ENCODE data around the gene LTO1. TPM values are rescaled to one million over a fixed set of nuclear protein-coding genes. Genes with fewer than 3 reads are reported as not detected.

Gene LTO1
- total and polyA plus RNA-seq, 2 of the 13 experiments (the other 11 are each of a cell fraction or from before 2014, with no cell fraction given), result 11.8 to 15.0 TPM

GRCh38 chr11:69642913-69643632 is 32.1 kb downstream of the LTO1 start (continued):
- TF ChIP-seq ESRRA (CRISPR knock-in tag; IDR thresholded peaks at IDR 0.05; ENCODE audit: low read depth), result peak; percentile 49; the same call in 1 of the 2 replicates
- TF ChIP-seq EEA1 (CRISPR knock-in tag; IDR thresholded peaks at IDR 0.05; ENCODE audit: borderline replicate concordance), result no peak; the same call in 1 of the 2 replicates
- peak; percentile 47; the same call in 1 of the 2 replicates for TF ChIP-seq ZNF724P (CRISPR knock-in tag; IDR thresholded peaks at IDR 0.05; ENCODE audit: borderline replicate concordance)
- TF ChIP-seq ZNF501 (CRISPR knock-in tag; IDR thresholded peaks at IDR 0.05), result peak; percentile 31; the same call in 1 of the 2 replicates
- TF ChIP-seq MLXIP (CRISPR knock-in tag; IDR thresholded peaks at IDR 0.05; ENCODE audit: borderline replicate concordance), result no peak
- peak; percentile 37; the same call in 1 of the 2 replicates for TF ChIP-seq CHCHD3 (CRISPR knock-in tag; IDR thresholded peaks at IDR 0.05)
- TF ChIP-seq MIXL1 (CRISPR knock-in tag; IDR thresholded peaks at IDR 0.05), result no peak
- no peak for TF ChIP-seq ZFP90 (CRISPR knock-in tag; IDR thresholded peaks at IDR 0.05; ENCODE audit: borderline replicate concordance)
- peak; percentile 53; the same call in 1 of the 2 replicates for TF ChIP-seq GABPB1 (CRISPR knock-in tag; IDR thresholded peaks at IDR 0.05)
- peak; percentile 53; the same call in 1 of the 2 replicates for TF ChIP-seq IRF2 (CRISPR knock-in tag; IDR thresholded peaks at IDR 0.05)
- TF ChIP-seq AKAP8 (CRISPR knock-in tag; IDR thresholded peaks at IDR 0.05), result peak; percentile 91; the same call in 1 of the 2 replicates
- TF ChIP-seq AGO2 (optimal IDR thresholded peaks at IDR 0.05; ENCODE audit: low read depth, low read length), result peak; percentile 64
- TF ChIP-seq UBTF (CRISPR knock-in tag; IDR thresholded peaks at IDR 0.05), result peak; percentile 67; the same call in 1 of the 2 replicates
- no peak for TF ChIP-seq SOX6 (IDR thresholded peaks at IDR 0.05)
- peak; percentile 9; the same call in 1 of the 2 replicates for TF ChIP-seq SOX6 (CRISPR knock-in tag; IDR thresholded peaks at IDR 0.05)
- TF ChIP-seq RAD21 (CRISPR knock-in tag; IDR thresholded peaks at IDR 0.05), result peak; percentile 98
- TF ChIP-seq NFKBIZ (CRISPR knock-in tag; IDR thresholded peaks at IDR 0.05), result no peak
- no peak for TF ChIP-seq ZNF761 (CRISPR knock-in tag; conservative IDR thresholded peaks at IDR 0.05)
- no peak for TF ChIP-seq ZNF335 (CRISPR knock-in tag; IDR thresholded peaks at IDR 0.05)
- 0 out of 2 replicates have a peak, but pooled peaks have one; percentile 8 for TF ChIP-seq ZNF629 (CRISPR knock-in tag; conservative IDR thresholded peaks at IDR 0.05)
- TF ChIP-seq TFDP1 (CRISPR knock-in tag; IDR thresholded peaks at IDR 0.05; ENCODE audit: borderline replicate concordance), result peak; percentile 82; the same call in 1 of the 2 replicates
- TF ChIP-seq SNRNP70 (IDR thresholded peaks at IDR 0.05; ENCODE audit: low read depth, low read length), result no peak
- no peak for TF ChIP-seq LCORL (IDR thresholded peaks at IDR 0.05)
- TF ChIP-seq LCORL (CRISPR knock-in tag; IDR thresholded peaks at IDR 0.05), result peak; percentile 76
- no peak for TF ChIP-seq MAZ (IDR thresholded peaks at IDR 0.05; ENCODE audit: borderline replicate concordance, low read depth, low read length)
- peak; percentile 86 for TF ChIP-seq MAZ (CRISPR knock-in tag; IDR thresholded peaks at IDR 0.05; ENCODE audit: low read depth)

Measured in HepG2 (cell line).